ENCODE data around the gene PIN1.

The PIN1 gene

GRCh38 chr19:9891609-9892373 lies 56.7 kb downstream of the PIN1 start:
- no peak for DNase-seq

Measured in bone marrow (tissue), 2 donors.